ENCODE results near the gene TLCD1.
A peak's percentile ranks its signal among the peaks of the same experiment; 100 is the strongest.

TLCD1 gene

GRCh38 chr17:28719021-28719433 is 7.0 kb downstream of the TLCD1 start:
- CTCF ChIA-PET: interaction anchor here (0.8 kb wide), 1 partner anchor 31 kb away, joined by 3 read pairs; no protein-coding TSS in a partner anchor
- POLR2A ChIA-PET (ENCODE audit: low non-redundant PET): interaction anchor here (0.6 to 1.8 kb wide), 7 partner anchors 8 to 233 kb away, joined by 3 to 11 read pairs (median 5); partner anchors contain the start of genes BLTP2, PHF12 and PROCA1
- no peak for TF ChIP-seq CTCF (conservative IDR thresholded peaks at IDR 0.05; ENCODE audit: low read depth)
- peak overlapping the region; percentile 99 for H3K27ac ChIP-seq
- DNase-seq (ENCODE audit: low spot score): no peak

GRCh38 chr17:28718333-28719020 is 7.6 kb downstream of the TLCD1 start:
- peak overlapping the region; percentile 99 for H3K27ac ChIP-seq
- ChIA-PET POLR2A (ENCODE audit: low non-redundant PET) (no interaction called here), CTCF (no interaction called here)
- no peak for DNase-seq (ENCODE audit: low spot score)
- no peak for TF ChIP-seq CTCF (conservative IDR thresholded peaks at IDR 0.05; ENCODE audit: low read depth)

GRCh38 chr17:28717578-28718332 is 8.3 kb downstream of the TLCD1 start, which contains the start of gene RAB34:
TSS of gene RAB34 (minus strand) at chr17:28717868. CDS start at chr17:28717266, 602 bp downstream.
- CTCF ChIA-PET: no interaction called here
- TF ChIP-seq CTCF (conservative IDR thresholded peaks at IDR 0.05; ENCODE audit: low read depth): peak; percentile 44; the same call in 1 of the 2 replicates
- POLR2A ChIA-PET (ENCODE audit: low non-redundant PET): interaction anchor here (0.7 to 1.1 kb wide), 2 partner anchors 56 to 68 kb away, joined by 4 read pairs; partner anchors contain the start of gene SDF2
- peak within 1 kb of the TSS; percentile 99 for H3K27ac ChIP-seq
- peak; percentile 66 for DNase-seq (ENCODE audit: low spot score)

GRCh38 chr17:28716740-28717577 is 9.1 kb downstream of the TLCD1 start:
- ChIA-PET CTCF (no interaction called here), POLR2A (ENCODE audit: low non-redundant PET) (interaction anchor here (0.7 to 1.1 kb wide), 2 partner anchors 56 to 68 kb away, joined by 4 read pairs; partner anchors contain the start of gene SDF2)
- no peak for DNase-seq (ENCODE audit: low spot score)
- peak overlapping the region; percentile 99 for H3K27ac ChIP-seq
- no peak for TF ChIP-seq CTCF (conservative IDR thresholded peaks at IDR 0.05; ENCODE audit: low read depth)

GRCh38 chr17:28715217-28715616 is 10.8 kb downstream of the TLCD1 start:
- H3K27ac ChIP-seq: peak overlapping the region; percentile 96
- DNase-seq (ENCODE audit: low spot score): no peak
- POLR2A ChIA-PET (ENCODE audit: low non-redundant PET): interaction anchor here (0.5 kb wide), 1 partner anchor 10 kb away, joined by 3 read pairs; no protein-coding TSS in a partner anchor
- no peak for TF ChIP-seq CTCF (conservative IDR thresholded peaks at IDR 0.05; ENCODE audit: low read depth)
- CTCF ChIA-PET: no interaction called here

- ChIA-PET CTCF (interaction anchor here (0.7 kb wide), 1 partner anchor 521 kb away, joined by 3 read pairs; no protein-coding TSS in a partner anchor), POLR2A (ENCODE audit: low non-redundant PET) (no interaction called here)
- peak overlapping the region; percentile 96 for H3K27ac ChIP-seq
- no peak for DNase-seq (ENCODE audit: low spot score)
- no peak for TF ChIP-seq CTCF (conservative IDR thresholded peaks at IDR 0.05; ENCODE audit: low read depth)
These were observed 11.8 kb downstream of the TLCD1 start for GRCh38 chr17:28714281-28714680.
